ENCODE measurements around the gene LEFTY2.

The LEFTY2 gene

DNA sequence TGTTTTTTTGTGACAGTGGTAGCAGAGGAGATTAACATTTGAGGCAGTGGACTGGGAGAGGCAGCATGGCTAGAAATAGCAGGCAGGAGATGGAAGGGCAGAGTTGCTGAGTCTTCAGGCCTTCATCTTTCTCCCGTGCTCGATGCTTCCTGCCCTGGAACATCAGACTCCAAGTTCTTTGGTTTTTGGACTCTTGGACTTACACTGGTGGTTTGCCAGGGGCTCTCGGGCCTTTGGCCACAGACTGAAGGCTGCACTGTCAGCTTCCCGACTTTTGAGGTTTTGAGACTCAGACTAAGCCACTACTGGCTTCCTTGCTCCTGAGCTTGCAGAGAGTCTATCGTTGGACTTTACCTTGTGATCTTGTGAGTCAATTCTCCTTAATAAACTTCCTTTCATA, 24.2 kb upstream of the LEFTY2 start:
- no peak overlapping the region for H3K4me3 ChIP-seq (ENCODE audit: low read length)
- TF ChIP-seq ZNF274 (IDR thresholded peaks at IDR 0.05; ENCODE audit: low read depth, low read length) = no peak

DNA sequence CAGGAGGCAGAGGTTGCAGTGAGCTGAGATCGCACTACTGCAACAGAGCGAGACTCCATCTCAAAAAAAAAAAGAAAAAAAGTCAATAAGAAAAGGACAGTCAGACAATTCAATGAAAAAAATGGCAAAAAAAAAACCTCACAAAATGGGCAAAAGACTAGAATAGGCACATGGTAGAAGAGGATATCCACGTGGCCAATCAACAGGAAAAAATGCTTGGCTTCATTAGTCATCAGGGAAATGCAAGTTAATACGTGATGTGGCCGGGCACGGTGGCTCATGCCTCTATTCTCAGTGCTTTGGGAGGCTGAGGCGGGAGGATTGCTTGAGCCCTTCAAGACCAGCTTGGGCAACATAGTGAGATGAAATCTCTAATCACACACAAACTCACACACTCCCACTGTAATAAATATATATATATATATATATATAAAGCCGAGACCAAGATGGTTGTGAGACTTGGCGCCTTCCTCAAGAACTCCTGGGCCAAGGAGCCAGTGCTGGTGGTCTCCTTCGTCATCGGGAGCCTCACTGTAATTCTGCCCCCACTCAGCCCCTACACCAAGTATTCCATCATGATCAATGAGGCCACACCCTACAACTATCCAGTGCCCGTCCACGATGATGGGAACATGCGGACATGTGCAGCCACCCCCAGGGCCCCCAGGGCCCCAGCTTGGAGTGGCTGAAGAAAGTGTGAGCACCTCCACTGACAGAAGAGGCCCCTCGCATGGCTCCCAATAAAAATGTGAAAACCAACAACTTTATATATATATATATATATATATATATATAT, 22.9 kb upstream of the LEFTY2 start:
- no peak for TF ChIP-seq ZNF274 (IDR thresholded peaks at IDR 0.05; ENCODE audit: low read depth, low read length)
- H3K4me3 ChIP-seq (ENCODE audit: low read length) = no peak overlapping the region

DNA sequence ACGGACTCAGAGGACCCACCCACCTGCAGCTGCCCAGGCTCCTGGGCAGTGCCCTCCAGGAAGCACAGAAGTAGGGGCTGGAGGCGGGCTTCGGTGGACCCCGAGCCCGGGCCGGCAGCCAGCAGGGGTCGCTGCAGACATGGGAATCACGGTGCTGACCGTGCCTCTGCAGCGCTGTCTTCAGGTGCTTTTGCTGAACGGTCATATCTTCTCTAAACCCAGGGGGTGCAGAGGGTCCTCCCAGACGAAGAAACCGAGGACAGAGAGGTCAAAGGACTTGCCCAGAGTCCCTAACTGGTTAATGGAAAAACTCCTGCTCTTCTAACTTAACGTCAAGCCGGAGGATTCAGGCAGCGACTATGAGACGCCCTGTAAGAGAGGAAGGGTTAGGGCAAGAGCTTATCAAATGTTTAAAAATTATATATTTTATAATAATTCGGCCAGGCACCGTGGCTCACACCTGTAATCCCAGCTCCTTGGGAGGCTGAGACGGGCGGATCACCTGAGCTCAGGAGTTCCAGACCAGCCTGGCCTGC, 21.5 kb upstream of the LEFTY2 start:
- H3K4me3 ChIP-seq (ENCODE audit: low read length) = no peak overlapping the region
- TF ChIP-seq ZNF274 (IDR thresholded peaks at IDR 0.05; ENCODE audit: low read depth, low read length) = no peak

DNA sequence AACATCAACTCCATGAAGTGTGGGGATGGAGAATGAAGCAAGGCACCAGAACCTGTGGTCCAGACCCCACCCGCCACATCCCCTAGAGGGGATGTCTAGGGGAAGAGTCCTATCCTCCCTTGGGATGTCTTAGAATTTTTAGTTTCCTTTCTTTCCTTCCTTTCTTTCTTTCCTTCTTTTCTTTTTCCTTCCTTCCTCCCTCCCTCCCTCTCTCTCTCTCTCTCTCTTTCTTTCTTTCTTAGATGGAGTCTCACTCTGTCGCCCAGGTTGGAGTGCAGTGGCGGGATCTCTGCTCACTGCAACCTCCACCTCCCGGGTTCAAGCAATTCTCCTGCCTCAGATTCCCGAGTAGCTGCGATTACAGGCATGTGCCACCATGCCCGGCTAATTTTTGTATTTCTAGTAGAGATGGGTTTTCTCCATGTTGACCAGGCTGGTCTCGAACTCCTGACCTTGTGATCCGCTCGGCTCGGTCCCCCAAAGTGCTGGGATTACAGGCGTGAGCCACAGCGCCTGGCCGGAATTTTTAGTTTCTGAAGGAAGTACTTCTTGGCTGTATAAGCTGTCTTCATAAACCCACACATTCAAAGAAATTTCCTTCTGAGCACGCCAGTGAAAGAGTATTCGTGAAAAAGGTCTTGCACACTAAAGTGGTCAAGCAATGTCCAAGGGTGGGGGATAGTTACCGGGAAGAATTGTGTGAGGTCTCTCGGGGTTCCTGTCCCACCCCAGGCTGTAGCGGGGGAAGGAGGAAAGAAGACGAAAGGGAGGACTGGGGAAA, 20.8 kb upstream of the LEFTY2 start:
- H3K4me3 ChIP-seq (ENCODE audit: low read length) = no peak overlapping the region
- no peak for TF ChIP-seq ZNF274 (IDR thresholded peaks at IDR 0.05; ENCODE audit: low read depth, low read length)

DNA sequence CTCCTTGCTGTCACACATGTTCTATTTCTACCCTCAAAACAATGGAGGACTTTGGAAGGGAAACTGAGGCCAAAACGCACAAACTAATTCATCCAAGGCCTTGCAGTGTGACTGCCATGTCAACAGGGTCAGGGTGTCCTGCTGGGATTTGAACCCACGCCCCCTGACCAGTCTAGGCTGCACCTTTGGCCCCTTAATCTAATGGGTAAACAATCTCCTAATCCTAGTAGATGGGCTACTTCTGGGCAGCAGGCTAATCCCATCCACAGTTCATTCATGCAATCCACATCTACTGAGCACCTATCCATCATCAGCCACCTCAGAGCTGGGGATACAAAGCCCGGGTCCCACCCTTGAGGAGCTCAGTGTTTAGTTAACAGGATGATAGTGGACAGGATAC, 17.0 kb upstream of the LEFTY2 start:
- TF ChIP-seq ZNF274 (IDR thresholded peaks at IDR 0.05; ENCODE audit: low read depth, low read length) = no peak
- H3K4me3 ChIP-seq (ENCODE audit: low read length) = no peak overlapping the region

DNA sequence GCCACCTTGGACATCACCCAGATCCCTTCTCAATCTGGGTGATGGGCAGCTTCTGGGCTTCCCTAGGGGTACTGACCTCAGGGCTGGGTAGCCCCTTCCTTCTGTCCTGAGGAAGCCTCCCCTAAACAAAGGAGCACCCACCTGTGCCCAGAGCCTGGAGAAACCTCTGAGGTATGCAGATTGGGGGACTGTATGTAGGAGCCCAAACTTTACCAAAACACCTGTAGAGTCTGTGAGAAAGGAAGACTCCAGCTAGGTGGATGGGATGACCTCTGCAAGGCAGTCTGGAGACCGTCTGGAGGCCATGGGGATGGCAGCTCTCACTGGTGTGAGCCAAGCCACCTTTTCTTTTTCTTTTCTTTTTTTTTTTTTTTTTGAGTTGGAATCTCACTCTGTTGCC, 13.7 kb upstream of the LEFTY2 start:
- no peak overlapping the region for H3K4me3 ChIP-seq (ENCODE audit: low read length)
- no peak for TF ChIP-seq ZNF274 (IDR thresholded peaks at IDR 0.05; ENCODE audit: low read depth, low read length)

DNA sequence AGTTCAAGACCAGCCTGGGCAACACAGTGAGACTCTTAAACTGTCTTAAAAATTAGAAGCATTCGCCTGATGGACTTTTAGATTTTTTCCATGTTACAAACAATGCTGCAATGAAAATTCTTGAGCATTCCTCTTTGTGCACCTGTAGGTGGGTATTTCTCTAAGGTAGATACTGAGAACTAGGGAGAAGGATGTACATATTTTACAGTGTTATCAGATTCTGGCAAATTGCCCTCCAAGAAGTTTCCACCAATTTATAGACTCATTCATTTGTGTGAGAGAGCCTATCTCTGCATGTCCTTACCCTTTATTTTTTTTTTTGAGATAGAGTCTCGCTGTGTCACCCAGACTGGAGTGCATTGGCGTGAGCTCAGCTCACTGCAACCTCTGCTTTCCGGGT, 12.3 kb upstream of the LEFTY2 start:
- no peak overlapping the region for H3K4me3 ChIP-seq (ENCODE audit: low read length)
- no peak for TF ChIP-seq ZNF274 (IDR thresholded peaks at IDR 0.05; ENCODE audit: low read depth, low read length)

DNA sequence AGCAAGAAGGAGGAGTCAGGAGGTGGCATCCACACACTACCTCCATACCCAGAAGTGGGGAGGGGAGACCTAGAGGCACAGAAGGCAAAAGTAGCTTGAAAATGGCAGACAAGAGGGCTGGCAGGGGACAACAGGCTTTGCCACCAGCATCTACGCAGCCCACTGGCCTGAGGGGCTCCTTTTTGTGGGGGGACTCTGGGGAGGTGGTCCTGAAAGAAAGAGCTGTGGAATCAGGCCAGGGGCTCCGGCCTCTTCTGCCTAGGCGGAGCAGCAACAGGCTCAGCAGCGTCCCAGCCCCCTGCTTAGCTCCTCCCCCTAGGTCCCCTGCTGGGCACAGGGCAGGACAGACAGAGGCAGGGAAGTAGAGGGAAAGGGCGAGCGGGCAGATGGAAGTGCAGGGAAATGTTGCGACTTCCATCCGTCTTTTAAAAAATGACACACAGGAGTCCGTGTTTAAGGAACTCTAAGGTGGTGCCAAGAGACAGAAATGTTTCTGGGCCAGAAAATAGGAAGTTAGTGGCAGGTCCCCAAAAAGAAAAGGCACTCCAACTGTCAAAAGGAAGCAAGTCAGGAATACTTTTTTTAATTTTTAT, 10.0 kb upstream of the LEFTY2 start:
- TF ChIP-seq ZNF274 (IDR thresholded peaks at IDR 0.05; ENCODE audit: low read depth, low read length) = no peak
- no peak overlapping the region for H3K4me3 ChIP-seq (ENCODE audit: low read length)

DNA sequence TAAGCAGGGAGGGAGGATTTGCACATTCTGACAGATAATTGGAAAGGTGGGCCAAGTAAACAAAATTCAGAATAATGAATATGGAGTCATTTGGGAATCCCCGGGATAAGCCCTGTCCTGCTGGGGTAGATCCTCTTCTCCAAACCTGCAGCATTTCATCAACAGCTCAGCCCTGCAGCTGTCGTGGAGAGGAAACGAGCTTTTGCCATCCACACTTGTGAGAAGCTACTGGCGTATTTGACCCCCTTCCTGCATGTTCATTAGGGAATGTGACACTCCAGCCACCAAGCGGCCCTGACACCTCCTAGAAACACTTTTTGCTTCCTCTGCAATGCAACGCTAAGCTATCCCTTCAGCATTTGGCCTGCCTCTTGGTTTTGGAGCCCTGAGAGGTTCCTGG, 8.0 kb upstream of the LEFTY2 start:
- no peak overlapping the region for H3K4me3 ChIP-seq (ENCODE audit: low read length)
- no peak for TF ChIP-seq ZNF274 (IDR thresholded peaks at IDR 0.05; ENCODE audit: low read depth, low read length)

DNA sequence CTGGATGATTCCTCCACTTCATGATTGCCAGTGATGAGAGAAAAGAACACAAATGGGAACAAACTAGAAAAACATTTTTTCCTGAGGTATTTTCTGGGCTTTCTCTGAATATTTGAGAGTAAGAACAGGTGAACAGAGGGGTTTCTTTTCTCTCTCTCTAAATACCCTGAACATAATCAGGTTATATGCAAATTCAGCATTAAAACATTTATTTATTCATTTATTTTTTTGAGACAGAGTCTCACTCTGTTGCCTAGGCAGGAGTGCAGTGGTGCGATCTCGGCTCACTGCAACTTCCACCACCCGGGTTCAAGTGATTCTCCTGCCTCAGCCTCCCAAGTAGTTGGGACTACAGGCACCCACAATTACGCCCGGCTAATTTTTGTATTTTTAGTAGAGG, 5.8 kb upstream of the LEFTY2 start:
- H3K4me3 ChIP-seq (ENCODE audit: low read length) = no peak overlapping the region
- no peak for TF ChIP-seq ZNF274 (IDR thresholded peaks at IDR 0.05; ENCODE audit: low read depth, low read length)

DNA sequence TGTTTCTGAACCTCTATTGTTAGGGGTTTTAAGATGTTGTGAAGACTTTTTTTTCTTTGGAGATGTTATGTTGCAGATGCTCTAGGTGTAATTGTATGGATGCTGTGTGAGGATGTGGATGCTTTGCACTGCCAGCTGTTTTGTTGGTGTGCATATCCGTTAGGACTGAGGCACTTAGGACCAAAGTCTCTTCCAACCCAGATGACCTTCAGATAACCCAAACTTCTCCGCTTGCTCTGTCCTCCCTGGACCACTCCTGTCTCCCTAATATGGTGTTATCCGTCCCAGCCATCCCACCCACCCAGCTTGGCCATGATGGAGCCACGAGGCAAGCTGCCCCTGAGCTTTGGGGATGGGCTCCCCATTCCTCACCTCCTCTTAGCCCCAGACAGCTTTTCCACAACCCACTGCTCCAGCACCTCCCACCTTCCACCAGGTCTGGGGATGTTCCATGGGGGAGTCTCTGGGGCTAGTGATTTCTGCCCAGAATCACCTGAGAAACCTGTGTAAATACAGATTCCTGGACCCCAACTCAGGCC, 5.1 kb upstream of the LEFTY2 start:
- TF ChIP-seq ZNF274 (IDR thresholded peaks at IDR 0.05; ENCODE audit: low read depth, low read length) = no peak

DNA sequence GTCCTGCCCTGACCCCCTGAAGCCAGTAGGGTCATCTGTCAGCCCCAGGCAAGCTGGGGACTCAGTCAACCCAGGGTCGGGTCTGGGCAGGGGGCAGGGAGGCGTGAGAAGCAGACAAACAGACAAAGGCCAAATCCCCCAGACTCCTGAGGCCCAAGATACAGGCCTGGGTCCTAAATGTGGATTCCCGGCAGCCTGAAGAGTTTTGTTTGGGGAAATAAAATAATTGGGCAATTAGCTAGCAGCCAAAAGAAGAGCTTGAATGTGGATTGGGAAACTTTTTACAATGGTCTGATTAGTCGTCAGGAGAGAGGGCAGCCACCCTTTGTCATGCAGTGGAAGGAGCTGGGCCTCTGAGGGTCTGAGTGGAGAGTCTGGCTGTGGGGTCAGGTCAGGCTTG, 4.5 kb upstream of the LEFTY2 start:
- no peak for TF ChIP-seq ZNF274 (IDR thresholded peaks at IDR 0.05; ENCODE audit: low read depth, low read length)
- no peak overlapping the region for H3K4me3 ChIP-seq (ENCODE audit: low read length)

More for the DNA sequence above, 5.1 kb upstream of the LEFTY2 start:
- no peak overlapping the region for H3K4me3 ChIP-seq (ENCODE audit: low read length)

DNA sequence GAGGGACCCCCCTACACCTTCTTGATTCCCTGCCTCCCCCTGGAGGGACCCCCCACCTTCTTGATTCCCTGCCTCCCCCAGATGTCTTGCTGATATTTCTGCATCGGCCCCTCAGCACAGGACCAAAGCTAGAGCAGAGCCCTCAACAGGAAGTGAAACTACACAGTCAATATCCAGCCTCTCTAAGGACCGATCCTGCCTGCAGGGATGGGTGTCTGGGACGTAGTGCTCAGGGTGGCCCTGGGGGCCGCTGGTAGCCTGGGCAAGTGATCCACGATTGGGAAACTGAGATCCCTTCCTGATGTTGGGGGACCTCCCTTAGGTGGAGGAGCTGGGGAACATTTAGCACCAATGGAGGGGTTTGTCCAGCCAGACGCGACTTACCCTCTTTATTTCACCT, 3.9 kb upstream of the LEFTY2 start:
- no peak overlapping the region for H3K4me3 ChIP-seq (ENCODE audit: low read length)
- TF ChIP-seq ZNF274 (IDR thresholded peaks at IDR 0.05; ENCODE audit: low read depth, low read length) = no peak

DNA sequence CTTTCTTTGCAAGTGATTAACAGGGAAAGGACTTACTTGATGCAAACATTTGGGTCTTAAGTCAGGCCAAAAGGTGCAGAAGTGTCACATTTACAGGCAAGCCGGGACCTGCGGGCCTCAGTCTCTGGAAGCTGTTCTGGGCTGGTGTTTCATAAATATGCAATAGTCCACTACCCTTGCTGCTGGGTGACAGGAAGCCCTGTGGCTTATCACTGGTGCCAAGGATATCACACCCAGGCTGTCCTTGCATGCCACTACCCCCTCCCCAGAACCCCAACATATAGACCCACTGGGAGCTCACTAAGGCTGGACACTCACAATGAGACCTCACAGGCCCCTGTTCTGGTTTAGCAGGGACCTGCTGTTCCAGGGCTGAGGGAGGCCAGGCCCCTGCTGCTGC, 3.4 kb upstream of the LEFTY2 start:
- TF ChIP-seq ZNF274 (IDR thresholded peaks at IDR 0.05; ENCODE audit: low read depth, low read length) = no peak
- no peak overlapping the region for H3K4me3 ChIP-seq (ENCODE audit: low read length)

Data from GM08714 (cell line).